ENCODE measurements around the gene PPP2R2B.

DNA sequence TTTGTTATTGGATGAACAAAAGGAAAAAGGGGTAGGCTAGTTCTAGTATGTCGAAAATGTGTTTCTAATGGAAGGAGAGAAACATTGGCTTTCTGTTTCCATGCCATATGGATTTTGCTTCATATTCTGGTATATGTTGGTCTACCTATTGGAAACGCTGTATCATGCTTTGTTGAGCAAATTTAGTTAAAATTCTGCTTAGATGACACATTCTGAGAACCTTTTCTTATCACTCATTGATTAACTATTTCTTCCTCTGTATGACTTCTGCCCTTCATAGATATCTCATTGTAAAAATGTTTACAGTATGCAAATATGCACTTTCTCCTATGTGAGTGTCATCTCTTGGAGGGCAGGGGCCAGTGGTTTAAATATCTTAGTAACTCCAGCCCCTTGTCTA lies 293.8 kb downstream of the PPP2R2B start:
- TF ChIP-seq POLR2AphosphoS5 (IDR thresholded peaks at IDR 0.05; ENCODE audit: insufficient read depth, low read depth, low read length) (no peak), POLR2A (IDR thresholded peaks at IDR 0.05; ENCODE audit: low read depth, low read length) (no peak), GATA2 (IDR thresholded peaks at IDR 0.05; ENCODE audit: insufficient read depth, insufficient read length, low read depth, low read length) (no peak), EZH2 (IDR thresholded peaks at IDR 0.05; ENCODE audit: borderline replicate concordance, low read depth, low read length, severe bottlenecking) (no peak)
- TF ChIP-seq, protein P1, sequence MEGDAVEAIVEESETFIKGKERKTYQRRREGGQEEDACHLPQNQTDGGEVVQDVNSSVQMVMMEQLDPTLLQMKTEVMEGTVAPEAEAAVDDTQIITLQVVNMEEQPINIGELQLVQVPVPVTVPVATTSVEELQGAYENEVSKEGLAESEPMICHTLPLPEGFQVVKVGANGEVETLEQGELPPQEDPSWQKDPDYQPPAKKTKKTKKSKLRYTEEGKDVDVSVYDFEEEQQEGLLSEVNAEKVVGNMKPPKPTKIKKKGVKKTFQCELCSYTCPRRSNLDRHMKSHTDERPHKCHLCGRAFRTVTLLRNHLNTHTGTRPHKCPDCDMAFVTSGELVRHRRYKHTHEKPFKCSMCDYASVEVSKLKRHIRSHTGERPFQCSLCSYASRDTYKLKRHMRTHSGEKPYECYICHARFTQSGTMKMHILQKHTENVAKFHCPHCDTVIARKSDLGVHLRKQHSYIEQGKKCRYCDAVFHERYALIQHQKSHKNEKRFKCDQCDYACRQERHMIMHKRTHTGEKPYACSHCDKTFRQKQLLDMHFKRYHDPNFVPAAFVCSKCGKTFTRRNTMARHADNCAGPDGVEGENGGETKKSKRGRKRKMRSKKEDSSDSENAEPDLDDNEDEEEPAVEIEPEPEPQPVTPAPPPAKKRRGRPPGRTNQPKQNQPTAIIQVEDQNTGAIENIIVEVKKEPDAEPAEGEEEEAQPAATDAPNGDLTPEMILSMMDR (IDR thresholded peaks at IDR 0.05; ENCODE audit: extremely low read depth in 1 of 2, insufficient read depth in 1 of 2, low read depth in 1 of 2, low read length in 2 of 2) = no peak
